Lung (tissue), 12 donors: ENCODE data around the gene CLEC2L. TPM values are rescaled to one million over a fixed set of nuclear protein-coding genes. Genes with fewer than 3 reads are reported as not detected.

Source experiments
- ATAC-seq: fragments of 200-7000 bp; cut with Tn5 transposase; one replicate; pipeline ENCODE4 v1.9.1; 2020; ENCODE audit warnings: moderate number of reproducible peaks; ENCODE audit not compliant: insufficient read depth, low FRiP score
- DNase-seq, 3 donors: peaks; one replicate each; pipeline ENCODE4 v3.0.0-alpha.2; 2013 to 2017
- H3K27ac ChIP-seq, 2 donors: one replicate each; pipeline ENCODE4 v1.5.1; 2013; ENCODE audit warnings: mild to moderate bottlenecking in 2 of 2, moderate library complexity in 2 of 2, control low read depth in 1 of 2, inconsistent platforms in 1 of 2, low read depth in 1 of 2, low read length in 1 of 2
- H3K27me3 ChIP-seq, 3 donors: one replicate each; pipeline ENCODE4 v1.5.1; 2013; ENCODE audit warnings: low read length in 2 of 3; ENCODE audit not compliant: control insufficient read depth in 3 of 3, insufficient read depth in 3 of 3
- H3K36me3 ChIP-seq, 4 donors: one replicate each; pipeline ENCODE4 v1.5.1; 2013; ENCODE audit warnings: low read length in 4 of 4, mild to moderate bottlenecking in 1 of 4, moderate library complexity in 1 of 4; ENCODE audit not compliant: control insufficient read depth in 4 of 4, insufficient read depth in 4 of 4
- H3K4me1 ChIP-seq, 5 donors: one replicate each; pipeline ENCODE4 v1.5.1; 2013; ENCODE audit warnings: low read length in 5 of 5, mild to moderate bottlenecking in 2 of 5, moderate library complexity in 1 of 5; ENCODE audit not compliant: control insufficient read depth in 5 of 5, insufficient read depth in 5 of 5
- H3K4me3 ChIP-seq: one replicate; pipeline ENCODE4 v1.5.1; 2013; ENCODE audit warnings: mild to moderate bottlenecking, control low read depth, moderate library complexity
- H3K9ac ChIP-seq, 2 donors: one replicate each; pipeline ENCODE4 v1.5.1; 2013; ENCODE audit warnings: low read length in 2 of 2, control low read depth in 1 of 2; ENCODE audit not compliant: insufficient read depth in 1 of 2
- H3K9me3 ChIP-seq, 4 donors: one replicate each; pipeline ENCODE4 v1.5.1; 2013; ENCODE audit warnings: low read length in 3 of 4, mild to moderate bottlenecking in 1 of 4, moderate library complexity in 1 of 4; ENCODE audit not compliant: control insufficient read depth in 4 of 4, insufficient read depth in 3 of 4
- CTCF ChIP-seq: IDR thresholded peaks from 2 replicates; pipeline ENCODE4 v1.5.1; 2012; ENCODE audit warnings: mild to moderate bottlenecking; ENCODE audit errors: control extremely low read depth, extremely low read depth
- WGBS, 2 donors: extraction: QIAGEN DNeasy Blood & Tissue Kit; methylation state at CpG; one replicate each; pipeline ENCODE4 v1.1.7; 2013; 5-methylcytosine and 5-hydroxymethylcytosine counted together
- polyA plus RNA-seq, 2 donors: library from polyadenylated mRNA; stranded (reverse); fragments of 200-250 nt; gene quantifications; one replicate each; pipeline ENCODE4 v1.2.1, GENCODE V29; 2013
- total RNA-seq, 2 donors: library from RNA; depleted of rRNA in 1 of 2; stranded (reverse); fragments of >200 nt in 1 of 2; gene quantifications; one replicate each; pipeline ENCODE4 v1.2.1, GENCODE V29; 2014 to 2021
- donor health status: control.
- donor health status: control.
- donor health status: Bipolar disorder and iron deficiency.
- donor health status: healthy.
- donor health status: DM: yes; HTN: yes; CAD: no.

The CLEC2L gene
- total and polyA plus RNA-seq, 4 donors = 0.03 TPM; not detected in 3

GRCh38 chr7:139580435-139580834, 57.0 kb downstream of the CLEC2L start:
- Histone ChIP-seq H3K27me3 (no peaks in the 10 kb centered on the region), H3K27ac (no peak overlapping the region), H3K4me1 (no peaks in the 10 kb centered on the region), H3K9ac (no peak overlapping the region), H3K4me3 (no peak overlapping the region), H3K9me3 (no peaks in the 10 kb centered on the region), H3K36me3 (peaks cover 24 to 69% (median 44%) of the 10 kb centered on the region in 4 donors)
- WGBS, 2 donors = 98 to 100% methylated on average over 3 of the region's 3 CpGs
- ATAC-seq (no peak), DNase-seq (no peak)
- no peak for TF ChIP-seq CTCF

- ATAC-seq (no peak), DNase-seq (no peak)
- Histone ChIP-seq H3K9ac (no peak overlapping the region), H3K36me3 (peaks cover 34 to 59% (median 44%) of the 10 kb centered on the region in 4 donors), H3K4me1 (no peaks in the 10 kb centered on the region), H3K27ac (no peak overlapping the region), H3K9me3 (no peaks in the 10 kb centered on the region), H3K4me3 (no peak overlapping the region), H3K27me3 (no peaks in the 10 kb centered on the region)
- WGBS, 2 donors = 84 to 88% methylated on average over 14 of the region's 14 CpGs
- TF ChIP-seq CTCF = no peak
These were observed 58.7 kb downstream of the CLEC2L start for GRCh38 chr7:139582130-139582650.

- TF ChIP-seq CTCF = no peak
- DNase-seq (no peak), ATAC-seq (no peak)
- Histone ChIP-seq H3K36me3 (peaks cover 34 to 55% (median 45%) of the 10 kb centered on the region in 4 donors), H3K9ac (no peak overlapping the region), H3K27me3 (no peaks in the 10 kb centered on the region), H3K9me3 (no peaks in the 10 kb centered on the region), H3K27ac (no peak overlapping the region), H3K4me3 (no peak overlapping the region), H3K4me1 (no peaks in the 10 kb centered on the region)
- 54 to 81% methylated on average over 14 of the region's 14 CpGs for WGBS, 2 donors
These were observed 59.2 kb downstream of the CLEC2L start for GRCh38 chr7:139582671-139583155.
